KMS-11 (cell line): ENCODE results near the gene KITLG.

Source experiments
- H2AFZ ChIP-seq: fragments of 200-600 bp; sonication (generic); 2 replicates; pipeline ENCODE4 v1.6.1; 2016; ENCODE audit warnings: antibody characterized with exemption, mixed run types, low read depth
- H3K27ac ChIP-seq: fragments of 200-600 bp; sonication (generic); 2 replicates; pipeline ENCODE4 v1.6.1; 2016; ENCODE audit warnings: mild to moderate bottlenecking, mixed run types
- H3K27me3 ChIP-seq: fragments of 200-600 bp; sonication (generic); 2 replicates; pipeline ENCODE4 v1.6.1; 2017; ENCODE audit warnings: mild to moderate bottlenecking, low read depth, mixed run types, moderate library complexity; ENCODE audit not compliant: insufficient read depth
- H3K36me3 ChIP-seq: fragments of 200-600 bp; sonication (generic); 2 replicates; pipeline ENCODE4 v1.6.1; 2017; ENCODE audit warnings: mild to moderate bottlenecking, mixed run types; ENCODE audit not compliant: insufficient read depth
- H3K4me1 ChIP-seq: fragments of 200-600 bp; sonication (generic); 2 replicates; pipeline ENCODE4 v1.6.1; 2016; ENCODE audit warnings: mild to moderate bottlenecking, low read depth, mixed run types; ENCODE audit not compliant: poor library complexity, severe bottlenecking
- H3K4me2 ChIP-seq: fragments of 200-600 bp; sonication (generic); 2 replicates; pipeline ENCODE4 v1.7.0; 2016; ENCODE audit warnings: mild to moderate bottlenecking, mixed run types
- H3K4me3 ChIP-seq: fragments of 200-600 bp; sonication (generic); IDR thresholded peaks from 2 replicates; pipeline ENCODE4 v1.6.1; 2017; ENCODE audit warnings: low read depth, low read length, mixed read lengths; ENCODE audit not compliant: insufficient read depth
- H3K79me2 ChIP-seq: fragments of 200-600 bp; sonication (generic); 2 replicates; pipeline ENCODE4 v1.6.1; 2016; ENCODE audit warnings: low read depth, mixed run types; ENCODE audit not compliant: insufficient read depth
- H3K9ac ChIP-seq: fragments of 200-600 bp; sonication (generic); 2 replicates; pipeline ENCODE4 v1.6.1; 2016; ENCODE audit warnings: mild to moderate bottlenecking, mixed run types
- H4K20me1 ChIP-seq: fragments of 200-600 bp; sonication (generic); 2 replicates; pipeline ENCODE4 v1.6.1; 2016; ENCODE audit warnings: mild to moderate bottlenecking, mixed run types; ENCODE audit not compliant: insufficient read depth
- TF ChIP-seq, protein P1 (sequence below): fragments of 200-600 bp; sonication (generic); conservative IDR thresholded peaks from 2 replicates; pipeline ENCODE4 v1.6.1; 2017; ENCODE audit warnings: low read depth, mild to moderate bottlenecking, antibody characterized with exemption, low read length, moderate library complexity, mixed read lengths

The KITLG gene

DNA sequence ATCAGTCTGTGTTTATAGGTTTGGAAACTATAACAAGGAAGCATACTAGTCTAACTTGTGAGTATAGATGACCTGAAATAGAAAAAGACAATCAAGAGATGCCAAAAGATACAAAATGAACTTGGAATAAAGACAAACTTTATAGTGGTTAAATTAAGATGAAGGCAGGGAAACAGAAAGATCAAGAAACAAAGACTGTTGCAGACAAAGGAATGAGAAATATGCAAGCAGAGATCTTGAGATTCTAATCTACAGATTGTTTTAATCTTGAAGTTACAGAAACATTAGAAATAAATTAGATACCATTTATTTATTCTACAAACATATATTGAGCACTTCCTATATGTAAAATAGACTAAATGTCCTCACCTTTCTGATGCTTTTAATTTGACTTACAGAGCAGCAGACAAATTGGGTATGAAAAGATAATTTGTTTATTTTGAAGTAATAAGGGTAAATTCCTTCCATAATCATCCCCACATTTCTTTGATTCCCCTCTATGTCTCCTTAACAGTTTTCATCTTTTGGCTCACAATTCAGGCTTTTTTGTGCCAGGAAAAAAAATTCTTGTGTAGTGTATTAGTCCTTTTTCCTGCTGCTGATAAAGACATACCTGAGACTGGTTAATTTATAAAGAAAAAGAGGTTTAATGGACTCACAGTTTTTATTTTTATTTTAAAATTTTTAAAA is 134.4 kb downstream of the KITLG start:
- Histone ChIP-seq H3K4me3 (no peak overlapping the region), H3K36me3 (no peaks in the 10 kb centered on the region), H3K9ac (no peak overlapping the region), H3K4me1 (no peaks in the 10 kb centered on the region), H3K27ac (no peak overlapping the region), H4K20me1 (no peaks in the 10 kb centered on the region), H3K4me2 (no peak overlapping the region), H2AFZ (no peak overlapping the region), H3K27me3 (no peaks in the 10 kb centered on the region), H3K79me2 (no peaks in the 10 kb centered on the region)
- TF ChIP-seq, protein P1, sequence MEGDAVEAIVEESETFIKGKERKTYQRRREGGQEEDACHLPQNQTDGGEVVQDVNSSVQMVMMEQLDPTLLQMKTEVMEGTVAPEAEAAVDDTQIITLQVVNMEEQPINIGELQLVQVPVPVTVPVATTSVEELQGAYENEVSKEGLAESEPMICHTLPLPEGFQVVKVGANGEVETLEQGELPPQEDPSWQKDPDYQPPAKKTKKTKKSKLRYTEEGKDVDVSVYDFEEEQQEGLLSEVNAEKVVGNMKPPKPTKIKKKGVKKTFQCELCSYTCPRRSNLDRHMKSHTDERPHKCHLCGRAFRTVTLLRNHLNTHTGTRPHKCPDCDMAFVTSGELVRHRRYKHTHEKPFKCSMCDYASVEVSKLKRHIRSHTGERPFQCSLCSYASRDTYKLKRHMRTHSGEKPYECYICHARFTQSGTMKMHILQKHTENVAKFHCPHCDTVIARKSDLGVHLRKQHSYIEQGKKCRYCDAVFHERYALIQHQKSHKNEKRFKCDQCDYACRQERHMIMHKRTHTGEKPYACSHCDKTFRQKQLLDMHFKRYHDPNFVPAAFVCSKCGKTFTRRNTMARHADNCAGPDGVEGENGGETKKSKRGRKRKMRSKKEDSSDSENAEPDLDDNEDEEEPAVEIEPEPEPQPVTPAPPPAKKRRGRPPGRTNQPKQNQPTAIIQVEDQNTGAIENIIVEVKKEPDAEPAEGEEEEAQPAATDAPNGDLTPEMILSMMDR: no peak

DNA sequence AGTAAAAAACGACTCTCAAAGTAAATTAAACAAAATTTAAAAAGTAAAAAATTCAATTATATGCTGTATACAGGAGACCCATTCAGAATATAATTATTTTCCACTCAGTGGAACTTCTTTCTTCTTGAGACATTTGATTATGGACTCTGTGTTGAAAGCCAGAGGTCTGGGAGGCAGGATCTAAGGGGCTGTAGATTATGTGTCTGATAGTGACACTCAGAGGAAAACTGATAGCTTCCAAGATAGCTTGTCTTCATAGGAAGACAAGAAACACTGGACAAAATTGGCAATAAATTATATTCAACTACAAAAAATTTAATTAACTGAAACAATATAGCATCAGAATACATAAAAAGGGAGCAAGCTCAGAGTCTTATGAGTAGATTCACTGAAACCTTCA is 135.8 kb downstream of the KITLG start:
- no peaks in the 10 kb centered on the region for H3K36me3 ChIP-seq
- no peaks in the 10 kb centered on the region for H3K27me3 ChIP-seq
- H3K4me2 ChIP-seq: no peak overlapping the region
- H2AFZ ChIP-seq: no peak overlapping the region
- H3K9ac ChIP-seq: no peak overlapping the region
- H4K20me1 ChIP-seq: no peaks in the 10 kb centered on the region
- H3K4me3 ChIP-seq: no peak overlapping the region
- H3K4me1 ChIP-seq: no peaks in the 10 kb centered on the region
- no peak overlapping the region for H3K27ac ChIP-seq
- H3K79me2 ChIP-seq: no peaks in the 10 kb centered on the region
- TF ChIP-seq, protein P1: no peak
